HG03378 (cell line): ENCODE data around the gene GOLGB1.

Source experiments
- ATAC-seq: cut with Tn5 transposase; IDR thresholded peaks from one replicate; pipeline ENCODE4 v1.9.1; 2021; ENCODE audit warnings: mild to moderate bottlenecking, moderate library complexity; ENCODE audit not compliant: unreplicated experiment

The GOLGB1 gene

GRCh38 chr3:121645054-121645453, 104.5 kb downstream of the GOLGB1 start:
- no peak for ATAC-seq

DNA sequence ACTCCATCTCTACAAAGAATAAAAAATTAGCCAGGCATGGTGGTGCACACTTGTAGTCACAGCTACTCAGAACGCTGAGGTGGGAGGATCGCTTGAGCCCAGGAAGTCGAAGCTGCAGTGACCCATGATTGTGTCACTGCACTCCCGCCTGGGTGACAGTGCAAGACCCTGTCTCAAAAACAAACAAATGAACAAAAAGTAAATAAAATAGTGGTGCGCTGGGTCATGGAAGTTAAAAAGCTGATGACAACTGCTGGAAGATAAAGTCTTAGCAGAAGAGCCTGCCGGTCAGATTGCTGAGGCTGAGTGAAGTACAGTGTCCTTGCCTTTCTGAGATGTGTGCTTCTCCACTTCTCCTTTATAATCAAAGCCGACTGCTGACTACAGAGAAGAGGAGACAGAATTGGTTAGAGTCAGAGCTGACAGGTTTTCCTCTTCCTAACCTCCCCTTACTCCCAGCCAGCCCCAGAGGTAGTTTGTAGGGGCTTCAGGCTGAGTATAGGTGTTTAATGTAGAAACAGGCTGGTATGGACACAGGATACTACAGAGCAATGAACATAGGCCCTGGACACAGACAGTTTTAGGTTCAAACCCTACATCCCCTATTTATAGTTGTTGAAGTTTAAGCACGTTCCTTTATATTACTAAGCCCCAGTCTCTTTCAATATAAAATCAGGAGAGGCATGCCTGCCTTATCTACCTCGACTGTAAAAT, 106.8 kb downstream of the GOLGB1 start:
- no peak for ATAC-seq

DNA sequence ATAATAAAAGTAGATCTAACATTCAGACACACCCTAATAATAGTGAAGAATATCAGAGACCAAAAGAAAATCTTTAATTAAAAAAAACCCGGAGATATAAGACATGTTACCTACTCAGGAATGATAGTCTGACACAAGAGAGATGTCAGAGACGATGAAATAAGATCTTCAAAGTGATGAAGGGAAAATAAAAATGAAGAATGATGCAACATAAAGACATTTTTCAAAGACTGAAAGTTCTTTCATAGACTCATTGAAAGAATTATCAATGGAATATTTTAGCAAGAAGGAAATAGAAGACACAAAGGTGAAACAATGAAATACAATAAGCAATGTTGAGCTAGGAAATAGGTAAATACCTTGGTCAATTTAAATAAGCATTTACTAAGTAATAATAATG, 108.4 kb downstream of the GOLGB1 start:
- ATAC-seq = no peak

- no peak for ATAC-seq
Observed at GRCh38 chr3:121637922-121638321, 111.6 kb downstream of the GOLGB1 start.

- no peak for ATAC-seq
Observed at GRCh38 chr3:121630355-121630754, 119.2 kb downstream of the GOLGB1 start.

- no peak for ATAC-seq
Observed at GRCh38 chr3:121629601-121630000, 119.9 kb downstream of the GOLGB1 start.

DNA sequence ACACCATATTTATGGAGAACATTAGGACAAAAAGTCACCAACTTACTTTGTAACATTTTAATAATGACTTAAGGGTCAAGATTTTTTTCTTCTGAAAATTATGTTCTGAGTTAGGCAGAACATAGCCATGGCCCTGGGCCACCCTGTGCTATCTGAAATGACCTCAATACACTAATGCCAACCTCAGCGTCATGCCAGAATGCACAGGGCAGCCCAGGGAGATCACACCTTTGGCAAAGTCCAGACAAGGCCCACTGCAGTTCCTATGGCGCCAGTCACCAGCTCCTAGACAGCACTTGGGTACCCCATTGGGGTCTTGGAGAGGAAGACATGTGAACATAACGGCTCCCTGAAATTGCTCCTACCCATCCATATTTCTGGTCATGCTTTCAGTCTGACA, 121.9 kb downstream of the GOLGB1 start:
- ATAC-seq = no peak

- no peak for ATAC-seq
Observed at GRCh38 chr3:121627211-121627610, 122.3 kb downstream of the GOLGB1 start.

GRCh38 chr3:121626495-121626894, 123.0 kb downstream of the GOLGB1 start:
- no peak for ATAC-seq

DNA sequence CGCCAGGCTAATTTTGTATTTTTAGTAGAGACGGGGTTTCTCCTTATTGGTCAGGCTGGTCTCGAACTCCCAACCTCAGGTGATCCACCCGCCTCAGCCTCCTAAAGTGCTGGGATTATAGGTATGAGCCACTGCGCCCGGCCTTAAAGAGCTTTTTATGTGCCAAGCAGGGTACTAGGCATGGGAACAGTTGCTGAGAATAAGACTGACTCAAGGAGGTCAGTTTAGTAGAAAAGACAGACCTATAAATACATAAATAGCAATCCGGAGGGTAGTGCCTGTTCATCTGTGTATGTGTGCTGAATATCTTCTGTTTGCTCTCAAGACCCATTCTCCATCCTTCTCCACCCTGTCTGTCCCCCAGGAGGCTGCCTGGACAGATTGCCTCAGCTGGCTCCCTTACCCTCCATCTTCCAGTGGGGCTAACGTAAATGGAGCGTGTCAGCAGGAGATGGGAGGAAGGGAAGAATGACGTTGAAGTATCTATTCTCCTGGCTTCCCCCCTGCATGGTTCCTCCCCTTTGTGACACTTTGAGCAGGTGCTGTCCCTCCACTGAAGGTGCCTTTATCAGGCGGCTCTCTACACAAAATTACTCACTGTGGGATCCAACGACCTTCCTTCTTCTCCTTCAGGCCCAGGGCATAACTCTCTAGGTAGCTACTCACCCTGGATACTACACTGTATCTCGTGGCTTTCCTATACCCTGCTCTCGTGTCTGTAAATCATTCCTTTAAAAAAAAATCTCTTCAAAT, 125.2 kb downstream of the GOLGB1 start:
- no peak for ATAC-seq

- no peak for ATAC-seq
Observed at GRCh38 chr3:121621491-121621890, 128.1 kb downstream of the GOLGB1 start.

- no peak for ATAC-seq
Observed at GRCh38 chr3:121619691-121620090, 129.8 kb downstream of the GOLGB1 start.
